Fibroblast of peridontal ligament (primary cell): ENCODE results near the gene HNRNPR.
"Not testable (repeated sequence)": the region's sequence is repeated elsewhere in the genome, so short reads cannot be mapped to it uniquely, and the experiment has no call there.

Source experiments
- DNase-seq: peaks from one replicate; pipeline ENCODE4 v3.0.0-alpha.2; 2010; ENCODE audit errors: extremely low read depth

HNRNPR gene

DNA sequence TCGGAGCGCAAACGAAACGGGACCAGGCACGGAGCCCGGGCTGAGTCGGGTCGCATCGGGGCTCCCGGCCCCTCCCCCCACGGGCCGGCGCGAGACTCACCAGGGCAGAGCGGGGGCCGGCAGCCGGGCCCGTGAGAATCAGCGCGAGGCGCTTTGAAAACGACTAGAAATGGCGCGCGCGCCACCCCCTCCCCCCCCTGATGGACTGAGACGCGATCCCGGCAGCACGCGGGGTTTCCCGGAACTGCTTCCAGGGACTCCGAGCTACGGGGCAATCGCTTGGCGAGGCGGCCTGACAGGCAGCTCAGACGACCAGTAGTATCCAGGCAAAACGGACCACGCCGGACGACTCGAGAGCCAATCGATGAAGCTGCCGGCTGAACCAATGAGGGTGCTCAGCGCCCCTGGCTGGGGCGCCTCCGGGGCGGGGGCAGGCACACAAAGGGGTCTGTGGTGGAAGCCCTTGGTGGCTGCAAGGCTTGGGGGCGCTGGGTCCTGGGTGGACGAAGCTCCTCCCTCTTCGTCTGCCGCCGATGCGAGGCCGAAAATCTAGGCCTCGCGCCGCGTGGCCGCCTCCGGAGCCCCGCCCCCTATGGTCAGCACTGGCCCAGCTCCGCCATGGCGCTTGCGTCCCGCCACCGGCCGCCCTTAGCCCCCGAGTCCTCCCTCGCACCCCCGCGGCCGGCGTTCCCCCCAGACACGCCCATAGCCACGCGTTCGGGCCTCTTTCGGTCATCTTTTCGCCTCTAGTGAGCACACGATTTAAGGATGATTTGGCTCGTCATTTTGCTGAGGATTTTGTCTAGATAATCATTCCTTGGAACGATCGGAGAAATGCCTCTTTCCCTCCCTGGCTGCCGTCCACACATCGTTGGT lies at the start of gene HNRNPR:
Gene HNRNPR (minus strand): TSS at position 174 of the 876 bp plus-strand sequence. CDS start 3,276 bp downstream, outside the sequence.
- peak; percentile 100 for DNase-seq

DNA sequence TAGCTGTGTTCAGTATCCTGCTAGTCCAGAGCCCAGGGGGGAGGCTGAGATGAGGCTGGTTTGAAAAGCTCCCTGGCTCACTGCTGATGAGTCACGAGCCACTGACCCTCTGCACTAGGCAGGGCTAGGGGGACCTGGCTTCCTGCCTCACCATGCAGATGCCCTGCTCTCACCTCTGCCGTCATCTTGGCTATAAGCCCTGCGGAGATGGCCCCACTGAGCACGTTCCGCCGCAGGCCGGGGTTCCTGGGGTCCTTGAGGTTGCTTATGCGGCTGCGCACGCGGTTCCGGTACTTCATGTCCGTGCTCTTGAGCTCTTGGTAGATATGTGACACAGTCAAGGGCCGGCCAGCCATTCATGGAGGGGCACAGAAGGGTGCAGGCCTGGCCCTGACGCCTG lies 49.6 kb upstream of the HNRNPR start:
- peak; percentile 20 for DNase-seq

GRCh38 chr1:23392125-23392855 lies 48.2 kb upstream of the HNRNPR start:
- no peak for DNase-seq

- no peak for DNase-seq
Measured at GRCh38 chr1:23389837-23390321, 45.8 kb upstream of the HNRNPR start.

- no peak for DNase-seq
Measured at GRCh38 chr1:23387494-23387893, 43.4 kb upstream of the HNRNPR start.

DNA sequence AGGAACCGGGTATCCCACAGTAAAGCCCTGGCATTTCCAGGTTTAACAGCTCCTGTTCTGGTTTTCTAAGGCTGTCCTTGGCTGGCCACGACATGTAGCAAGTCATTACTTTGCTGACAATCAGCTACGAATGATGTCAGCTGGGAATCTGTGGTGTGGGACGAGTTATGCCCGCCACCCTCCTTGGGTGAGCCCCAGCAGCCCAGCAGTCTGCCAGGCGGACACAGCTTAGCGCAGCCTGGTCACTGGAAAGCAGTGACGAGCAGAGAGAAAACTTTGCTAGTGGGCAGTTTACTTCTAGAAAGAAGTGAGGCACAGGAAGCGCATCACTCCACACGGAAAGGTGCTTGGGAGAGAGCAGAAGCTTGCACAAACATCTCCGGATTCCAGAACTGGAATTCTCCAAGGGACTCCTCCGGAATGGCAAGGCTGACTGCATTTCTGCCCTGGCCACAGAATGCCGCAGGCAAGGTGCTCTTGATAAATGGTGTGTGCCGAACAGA lies 41.1 kb upstream of the HNRNPR start:
- no peak for DNase-seq

DNA sequence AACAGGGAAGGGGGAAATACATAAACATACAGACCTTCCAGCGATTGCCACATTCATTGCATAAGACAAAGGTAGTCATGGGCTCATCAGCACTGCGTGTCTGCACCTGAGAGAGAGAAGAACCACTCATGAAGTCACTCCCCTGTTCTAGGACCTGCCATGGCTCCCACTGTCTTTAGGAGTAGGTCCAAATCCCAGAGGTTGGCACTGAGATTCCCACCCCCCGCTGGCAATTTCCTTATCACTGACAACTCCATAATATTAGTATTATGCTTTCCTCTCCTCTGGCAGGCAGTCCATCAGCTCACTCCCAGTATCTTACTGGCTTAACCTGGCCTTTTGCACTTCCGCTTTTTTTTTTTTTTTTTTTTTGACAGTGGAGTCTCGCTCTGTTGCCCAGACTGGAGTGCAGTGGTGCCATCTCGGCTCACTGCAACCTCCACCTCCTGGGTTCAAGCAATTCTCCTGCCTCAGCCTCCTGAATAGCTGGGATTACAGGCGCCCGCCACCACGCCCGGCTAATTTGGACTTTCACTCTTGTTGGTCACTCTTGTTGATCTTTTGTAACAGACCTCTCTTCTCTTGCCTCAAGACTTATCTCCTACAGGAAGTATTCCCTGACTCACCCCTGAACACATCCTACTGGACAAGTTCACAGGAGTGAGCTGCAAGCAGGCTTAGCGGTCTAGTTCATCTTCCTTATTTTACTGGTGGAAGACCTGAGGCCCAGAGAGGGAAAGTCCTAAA lies 40.4 kb upstream of the HNRNPR start:
- no peak for DNase-seq

DNA sequence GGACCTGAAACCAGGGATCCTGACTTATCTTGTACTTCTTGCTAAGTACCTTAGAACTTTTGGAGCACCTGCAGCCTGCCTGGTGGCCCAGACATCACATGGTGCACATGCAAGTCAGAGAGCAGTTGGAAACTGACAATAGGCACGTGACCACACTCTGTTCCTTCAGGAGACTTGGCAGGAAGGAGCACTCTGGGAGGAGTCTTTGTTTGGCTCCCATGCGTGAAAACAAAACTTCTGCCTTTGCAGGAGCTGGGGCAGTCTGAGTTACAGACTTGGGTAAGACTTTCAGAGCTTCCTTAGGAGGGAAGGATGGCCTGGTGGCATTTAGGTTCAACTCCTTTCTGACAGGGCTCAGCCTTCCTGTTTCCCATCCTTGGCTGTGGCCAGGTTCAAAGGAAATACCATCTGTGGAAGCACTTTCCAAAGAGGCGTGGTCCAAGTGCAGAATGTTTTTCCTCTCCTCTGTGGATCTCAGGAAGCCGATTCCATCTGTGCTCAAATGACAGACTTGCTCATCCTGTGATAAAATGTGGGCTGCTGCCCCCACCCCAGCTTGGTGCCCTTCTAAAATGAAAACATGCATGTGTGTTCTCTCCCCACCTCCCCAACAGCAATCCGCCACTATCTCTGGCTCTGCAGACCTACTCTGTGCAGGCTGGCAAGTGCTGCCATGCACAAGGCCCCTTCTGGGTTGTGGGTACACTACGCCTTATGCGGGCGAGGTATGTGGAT lies 39.7 kb upstream of the HNRNPR start:
- no peak for DNase-seq

DNA sequence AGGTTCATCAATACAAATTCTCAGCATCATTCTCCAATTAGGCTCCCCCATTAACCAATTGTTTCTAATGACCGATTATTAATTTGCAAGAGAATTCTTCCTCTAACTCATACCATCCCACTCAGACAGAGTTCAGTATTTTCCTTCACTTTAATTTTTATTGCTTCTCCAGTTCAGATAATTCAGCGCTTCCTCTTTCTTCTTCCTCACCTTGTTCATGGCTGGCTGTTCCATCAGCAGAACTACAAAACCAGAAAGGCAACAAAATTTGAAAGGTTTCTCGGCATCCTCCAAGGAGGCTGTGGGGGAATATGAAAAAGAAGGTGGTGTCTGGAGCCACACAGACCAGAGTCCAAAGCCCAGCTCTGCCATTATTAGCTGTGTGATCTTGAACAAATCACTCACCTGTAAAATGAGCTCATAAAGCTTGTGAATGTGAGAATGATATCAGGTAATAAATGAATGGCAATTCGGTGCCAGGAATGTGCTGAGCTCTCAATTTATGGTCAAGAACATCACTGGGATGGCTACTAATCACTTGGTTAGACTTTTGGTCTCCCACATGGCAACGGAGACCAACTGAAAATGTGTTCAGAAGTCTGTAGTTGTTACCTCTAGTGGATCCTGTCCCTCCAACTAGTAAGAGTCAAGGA lies 37.3 kb upstream of the HNRNPR start:
- no peak for DNase-seq

GRCh38 chr1:23380719-23381118 lies 36.6 kb upstream of the HNRNPR start:
- DNase-seq = peak; percentile 18

- DNase-seq = not testable (repeated sequence)
Measured at GRCh38 chr1:23380236-23380635, 36.2 kb upstream of the HNRNPR start.

DNA sequence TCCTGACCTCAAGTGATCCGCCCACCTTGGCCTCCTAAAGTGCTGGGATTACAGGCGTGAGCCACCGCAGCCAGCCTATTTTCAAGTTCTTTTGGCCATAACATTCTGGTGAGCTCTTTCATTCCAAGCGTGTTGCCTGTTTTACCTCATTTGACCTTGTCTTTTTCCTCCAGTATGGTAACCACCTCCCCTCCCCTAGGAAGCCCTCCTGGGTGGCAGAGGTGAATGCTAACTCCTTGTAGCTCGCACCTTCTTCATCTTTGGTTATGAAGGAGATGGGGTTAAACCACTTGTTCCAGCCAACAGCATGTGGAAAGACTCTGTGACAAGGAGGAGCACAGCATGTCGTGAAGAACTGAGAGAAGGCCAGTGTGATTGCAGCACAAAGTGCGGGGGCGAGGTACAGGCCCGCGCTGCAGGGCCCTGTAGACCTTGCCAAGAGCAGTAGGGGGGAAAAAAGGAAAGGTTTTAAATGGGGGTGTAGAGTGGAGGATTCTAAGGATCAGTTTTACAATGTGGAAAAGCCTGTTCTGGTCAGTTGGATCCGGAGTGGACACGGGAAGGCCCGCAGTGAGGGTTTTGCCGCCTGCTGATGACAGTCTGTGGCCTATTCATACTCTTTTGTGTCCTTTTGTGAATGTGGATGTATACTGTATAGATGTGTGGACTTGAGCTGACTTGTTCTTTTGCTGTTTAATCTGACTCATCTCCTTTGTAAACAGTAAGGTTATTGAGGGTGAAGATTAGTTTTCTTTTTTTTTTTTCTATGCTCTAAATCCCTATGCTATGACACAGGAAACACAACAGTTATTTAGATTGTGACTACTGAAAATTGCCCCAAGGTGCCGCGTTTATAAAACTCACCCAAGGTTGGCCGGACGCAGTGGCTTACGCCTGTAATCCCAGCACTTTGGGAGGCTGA lies 33.1 kb upstream of the HNRNPR start:
- peak; percentile 81 for DNase-seq

DNA sequence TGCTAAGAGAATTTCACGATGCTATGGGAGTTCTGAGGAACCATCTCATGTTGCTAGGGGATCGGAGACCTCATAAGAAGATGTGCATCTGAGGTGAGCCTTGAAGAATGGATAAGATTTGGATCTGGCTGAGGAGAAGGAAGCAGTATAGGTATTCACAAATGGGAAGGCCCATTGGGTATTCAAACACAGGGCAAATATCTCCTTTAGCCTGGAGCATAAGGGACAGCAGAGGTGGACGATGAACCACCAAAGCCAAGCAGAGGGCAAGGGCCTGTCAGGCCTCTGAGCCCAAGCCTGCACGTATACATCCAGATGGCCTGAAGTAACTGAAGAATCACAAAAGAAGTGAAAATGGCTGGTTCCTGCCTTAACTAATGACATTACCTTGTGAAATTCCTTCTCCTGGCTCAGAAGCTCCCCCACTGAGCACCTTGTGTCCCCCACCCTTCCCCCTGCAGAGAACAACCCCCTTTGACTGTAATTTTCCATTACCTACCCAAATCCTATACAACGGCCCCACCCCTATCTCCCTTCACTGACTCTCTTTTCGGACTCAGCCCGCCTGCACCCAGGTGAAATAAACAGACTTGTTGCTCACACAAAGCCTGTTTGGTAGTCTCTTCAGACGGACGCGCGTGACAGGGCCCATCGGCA lies 30.1 kb upstream of the HNRNPR start:
- DNase-seq = not testable (repeated sequence)

- no peak for DNase-seq
Measured at GRCh38 chr1:23371987-23372880, 28.1 kb upstream of the HNRNPR start.

DNA sequence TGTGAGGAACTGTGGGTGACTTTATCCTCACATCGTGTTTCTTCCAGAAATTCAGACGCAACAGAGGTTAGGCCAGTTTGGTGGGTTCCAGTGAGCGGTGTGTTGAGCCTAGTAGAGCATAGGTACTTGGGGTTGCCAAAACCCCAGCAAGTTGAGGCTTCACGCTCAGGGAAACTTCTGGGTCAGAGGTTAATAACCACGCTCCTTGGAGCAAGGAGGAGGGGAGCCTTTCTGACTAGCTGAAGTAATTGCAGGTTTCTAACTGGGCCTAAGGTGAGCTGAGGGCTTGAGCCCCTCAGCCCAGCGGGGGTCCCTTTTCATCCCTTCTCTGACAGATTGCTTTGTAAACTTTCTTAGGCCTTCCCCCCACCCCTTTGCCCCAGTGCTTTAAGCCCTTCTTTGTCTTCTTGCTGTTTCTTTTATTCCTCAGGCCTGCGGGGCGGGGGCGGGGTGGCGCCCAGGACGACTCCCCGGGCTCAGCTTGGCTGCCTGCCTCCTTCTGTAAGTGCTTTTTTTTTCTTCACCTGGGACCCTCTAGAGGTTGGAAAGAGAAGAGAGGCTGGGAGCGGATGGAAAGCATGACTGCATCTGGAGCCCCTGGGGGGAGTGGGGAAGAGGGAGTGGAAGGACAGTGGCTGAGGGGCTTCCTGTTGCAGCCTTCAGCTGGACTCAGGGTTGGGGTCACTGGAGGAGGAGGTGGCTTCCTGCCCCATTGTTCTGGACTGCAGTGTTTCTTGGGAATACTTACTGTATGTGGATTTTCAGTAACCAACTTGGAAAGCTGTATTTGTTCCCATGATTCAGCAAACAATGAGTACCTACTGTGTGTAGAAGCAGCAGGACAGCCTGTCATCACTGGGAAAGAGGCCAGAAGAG lies 26.9 kb upstream of the HNRNPR start:
- no peak for DNase-seq

GRCh38 chr1:23370330-23370708 lies 26.2 kb upstream of the HNRNPR start:
- peak; percentile 45 for DNase-seq
